C4-2B (cell line): ENCODE data around the gene SPDYE2B.
"Not testable (repeated sequence)": the region's sequence is repeated elsewhere in the genome, so short reads cannot be mapped to it uniquely, and the experiment has no call there.

ENCODE experiments used
- ZFX ChIP-seq: fragments of 450-650 bp; IDR thresholded peaks from 2 replicates; pipeline ENCODE4 v1.6.1; 2017
- TF ChIP-seq, protein P1 (sequence below): fragments of 450-650 bp; conservative IDR thresholded peaks from 2 replicates; pipeline ENCODE4 v1.5.1; 2017; ENCODE audit warnings: mild to moderate bottlenecking

GRCh38 chr7:102615930-102616329, 34.2 kb upstream of the SPDYE2B start:
- TF ChIP-seq, protein P1, sequence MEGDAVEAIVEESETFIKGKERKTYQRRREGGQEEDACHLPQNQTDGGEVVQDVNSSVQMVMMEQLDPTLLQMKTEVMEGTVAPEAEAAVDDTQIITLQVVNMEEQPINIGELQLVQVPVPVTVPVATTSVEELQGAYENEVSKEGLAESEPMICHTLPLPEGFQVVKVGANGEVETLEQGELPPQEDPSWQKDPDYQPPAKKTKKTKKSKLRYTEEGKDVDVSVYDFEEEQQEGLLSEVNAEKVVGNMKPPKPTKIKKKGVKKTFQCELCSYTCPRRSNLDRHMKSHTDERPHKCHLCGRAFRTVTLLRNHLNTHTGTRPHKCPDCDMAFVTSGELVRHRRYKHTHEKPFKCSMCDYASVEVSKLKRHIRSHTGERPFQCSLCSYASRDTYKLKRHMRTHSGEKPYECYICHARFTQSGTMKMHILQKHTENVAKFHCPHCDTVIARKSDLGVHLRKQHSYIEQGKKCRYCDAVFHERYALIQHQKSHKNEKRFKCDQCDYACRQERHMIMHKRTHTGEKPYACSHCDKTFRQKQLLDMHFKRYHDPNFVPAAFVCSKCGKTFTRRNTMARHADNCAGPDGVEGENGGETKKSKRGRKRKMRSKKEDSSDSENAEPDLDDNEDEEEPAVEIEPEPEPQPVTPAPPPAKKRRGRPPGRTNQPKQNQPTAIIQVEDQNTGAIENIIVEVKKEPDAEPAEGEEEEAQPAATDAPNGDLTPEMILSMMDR = not testable (repeated sequence)
- not testable (repeated sequence) for TF ChIP-seq ZFX
